Mesodermal cell (in vitro differentiated cells): Measurements from ENCODE around the gene PJVK. TPM values are rescaled to one million over a fixed set of nuclear protein-coding genes. Genes with fewer than 3 reads are reported as not detected.
"Not testable (repeated sequence)": the region's sequence is repeated elsewhere in the genome, so short reads cannot be mapped to it uniquely, and the experiment has no call there.

Source experiments
- H3K27ac ChIP-seq: 2 replicates; pipeline ENCODE4 v1.7.0; 2013; ENCODE audit warnings: mild to moderate bottlenecking, low read depth, low read length, moderate library complexity; ENCODE audit not compliant: severe bottlenecking
- H3K36me3 ChIP-seq: 2 replicates; pipeline ENCODE4 v1.7.1; 2013; ENCODE audit warnings: mild to moderate bottlenecking, low read length, moderate library complexity; ENCODE audit not compliant: control insufficient read depth, insufficient read depth
- H3K4me1 ChIP-seq: one replicate; pipeline ENCODE4 v1.7.1; 2013; ENCODE audit warnings: mild to moderate bottlenecking, low read length; ENCODE audit not compliant: insufficient read depth, control insufficient read depth, poor library complexity, severe bottlenecking
- H3K4me3 ChIP-seq: 2 replicates; pipeline ENCODE4 v1.7.0; 2013; ENCODE audit warnings: low read length, control low read depth, mild to moderate bottlenecking; ENCODE audit not compliant: insufficient read depth, poor library complexity, severe bottlenecking; ENCODE audit errors: extremely low read depth
- H3K9me3 ChIP-seq: 2 replicates; pipeline ENCODE4 v1.7.1; 2013; ENCODE audit warnings: mild to moderate bottlenecking, low read length, moderate library complexity; ENCODE audit not compliant: control insufficient read depth
- WGBS, 2 experiments: methylation state at CpG; one replicate each; pipeline ENCODE4 v1.1.5; 2013; ENCODE audit warnings: missing lambda C conversion rate in 2 of 2; ENCODE audit not compliant: insufficient coverage in 2 of 2; 5-methylcytosine and 5-hydroxymethylcytosine counted together
- polyA plus RNA-seq, 2 experiments: library from polyadenylated mRNA; stranded (reverse); fragments of 50-300 nt; gene quantifications; one replicate each; pipeline ENCODE4 v1.2.3, GENCODE V29; 2013

Gene PJVK, protein sequence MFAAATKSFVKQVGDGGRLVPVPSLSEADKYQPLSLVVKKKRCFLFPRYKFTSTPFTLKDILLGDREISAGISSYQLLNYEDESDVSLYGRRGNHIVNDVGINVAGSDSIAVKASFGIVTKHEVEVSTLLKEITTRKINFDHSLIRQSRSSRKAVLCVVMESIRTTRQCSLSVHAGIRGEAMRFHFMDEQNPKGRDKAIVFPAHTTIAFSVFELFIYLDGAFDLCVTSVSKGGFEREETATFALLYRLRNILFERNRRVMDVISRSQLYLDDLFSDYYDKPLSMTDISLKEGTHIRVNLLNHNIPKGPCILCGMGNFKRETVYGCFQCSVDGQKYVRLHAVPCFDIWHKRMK
- 3.1 TPM for polyA plus RNA-seq (2013, experiment 1 of 2)
- 2.4 TPM for polyA plus RNA-seq (2013, experiment 2 of 2)

DNA sequence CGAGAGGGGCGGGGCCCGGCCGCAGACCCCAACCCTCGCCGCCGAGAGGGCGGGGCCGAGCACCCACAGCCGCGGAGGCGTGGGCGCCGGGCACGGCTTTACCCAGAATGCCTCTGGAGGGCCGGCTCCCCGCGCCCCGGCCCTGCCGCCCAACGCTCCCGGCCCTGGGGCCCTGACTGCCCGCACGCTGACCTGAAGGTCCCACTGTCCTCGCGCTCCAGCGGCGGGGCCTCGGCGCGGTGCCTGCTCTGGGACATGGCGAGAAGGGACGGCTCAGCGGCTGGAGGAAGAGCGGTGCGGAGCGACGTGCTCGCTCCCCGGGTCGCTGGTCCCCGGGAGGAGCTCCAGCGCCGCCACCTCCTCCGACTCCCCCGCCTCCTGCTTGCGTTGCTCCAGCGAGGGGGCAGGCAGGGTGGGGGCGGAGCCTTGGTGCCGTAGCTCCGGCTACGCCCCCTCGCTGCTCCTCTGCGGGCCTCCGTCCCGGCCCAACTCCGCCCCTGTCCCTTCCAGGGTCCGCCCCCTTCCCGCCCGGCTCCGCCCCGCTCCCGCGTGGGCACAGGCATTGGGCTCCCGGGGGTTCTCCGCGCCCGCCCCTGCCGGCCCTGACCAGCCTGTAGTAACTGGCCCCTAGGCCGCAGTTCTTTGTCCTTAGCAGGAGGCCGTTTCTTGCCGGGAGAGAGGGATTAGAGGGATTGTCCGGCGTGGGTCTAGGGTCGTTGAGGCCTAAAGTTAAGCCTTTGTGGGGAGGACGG is at the start of gene PJVK, which contains the start of gene PRKRA:
PJVK (plus strand) TSS at position 605 of the 752 bp plus-strand sequence. CDS start 2,032 bp downstream, outside the sequence.
PRKRA (minus strand) TSS at position 402 of the 752 bp plus-strand sequence; CDS start at position 257, 145 bp downstream.
- Histone ChIP-seq H3K4me3 (peak within 1 kb of the TSS; percentile 74), H3K4me1 (no peaks in the 10 kb centered on the region), H3K27ac (peak within 1 kb of the TSS; percentile 99), H3K36me3 (peaks cover 29% of the 10 kb centered on the region), H3K9me3 (no peaks in the 10 kb centered on the region)
- 9 to 12% methylated on average over 50 to 66 of the region's 76 CpGs for WGBS, 2 experiments

GRCh38 chr2:178401994-178402437 is 49.2 kb upstream of the PJVK start:
- no peak overlapping the region for H3K27ac ChIP-seq
- no peaks in the 10 kb centered on the region for H3K9me3 ChIP-seq
- no peak overlapping the region for H3K4me3 ChIP-seq
- no peaks in the 10 kb centered on the region for H3K36me3 ChIP-seq
- 100% methylated on average over 1 of the region's 6 CpGs; no CpG with 5 or more reads in 1 of the 2 experiments for WGBS, 2 experiments
- H3K4me1 ChIP-seq, result peaks cover 7% of the 10 kb centered on the region

GRCh38 chr2:178403671-178404306 is 47.4 kb upstream of the PJVK start:
- H3K27ac ChIP-seq, result no peak overlapping the region

GRCh38 chr2:178404368-178404767 is 46.8 kb upstream of the PJVK start:
- H3K9me3 ChIP-seq, result no peaks in the 10 kb centered on the region
- H3K4me1 ChIP-seq, result peaks cover 7% of the 10 kb centered on the region
- no peak overlapping the region for H3K4me3 ChIP-seq
- no peak overlapping the region for H3K27ac ChIP-seq
- whole genome bisulfite sequencing, 2 experiments, result 79 to 81% methylated on average over 4 of the region's 4 CpGs
- no peaks in the 10 kb centered on the region for H3K36me3 ChIP-seq

More at GRCh38 chr2:178403671-178404306, 47.4 kb upstream of the PJVK start:
- Histone ChIP-seq H3K4me3 (no peak overlapping the region), H3K9me3 (no peaks in the 10 kb centered on the region), H3K36me3 (no peaks in the 10 kb centered on the region), H3K4me1 (peaks cover 7% of the 10 kb centered on the region)
- WGBS, 2 experiments, result 40% methylated on average over 1 of the region's 3 CpGs; no CpG with 5 or more reads in 1 of the 2 experiments

GRCh38 chr2:178409261-178409660 is 41.9 kb upstream of the PJVK start:
- Histone ChIP-seq H3K9me3 (no peaks in the 10 kb centered on the region), H3K4me1 (peaks cover 1% of the 10 kb centered on the region), H3K27ac (no peak overlapping the region), H3K36me3 (no peaks in the 10 kb centered on the region), H3K4me3 (no peak overlapping the region)
- WGBS, 2 experiments, result no CpG with 5 or more reads among the region's 5 CpGs

DNA sequence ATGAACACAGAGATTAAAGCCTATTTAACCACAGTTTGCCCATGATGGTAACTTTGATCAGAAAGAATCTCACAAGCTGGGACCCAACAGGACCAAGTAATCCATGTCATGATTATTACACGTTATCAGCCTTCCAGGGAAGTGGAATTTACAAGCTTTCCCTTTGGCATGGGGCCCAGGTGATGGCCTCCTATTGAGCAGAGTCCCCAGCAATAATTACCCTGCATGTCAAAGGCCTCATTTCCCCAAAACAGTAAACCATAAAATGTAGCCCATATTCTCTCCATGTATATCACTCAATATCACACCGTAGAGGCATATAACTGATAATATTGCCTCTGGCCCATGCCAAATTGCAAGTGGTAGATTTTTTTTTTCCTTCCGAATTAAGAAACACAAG is 39.1 kb upstream of the PJVK start:
- Histone ChIP-seq H3K9me3 (no peaks in the 10 kb centered on the region), H3K36me3 (no peaks in the 10 kb centered on the region), H3K27ac (no peak overlapping the region), H3K4me1 (no peaks in the 10 kb centered on the region), H3K4me3 (no peak overlapping the region)
- 71 to 72% methylated on average over 2 of the region's 3 CpGs for WGBS, 2 experiments

DNA sequence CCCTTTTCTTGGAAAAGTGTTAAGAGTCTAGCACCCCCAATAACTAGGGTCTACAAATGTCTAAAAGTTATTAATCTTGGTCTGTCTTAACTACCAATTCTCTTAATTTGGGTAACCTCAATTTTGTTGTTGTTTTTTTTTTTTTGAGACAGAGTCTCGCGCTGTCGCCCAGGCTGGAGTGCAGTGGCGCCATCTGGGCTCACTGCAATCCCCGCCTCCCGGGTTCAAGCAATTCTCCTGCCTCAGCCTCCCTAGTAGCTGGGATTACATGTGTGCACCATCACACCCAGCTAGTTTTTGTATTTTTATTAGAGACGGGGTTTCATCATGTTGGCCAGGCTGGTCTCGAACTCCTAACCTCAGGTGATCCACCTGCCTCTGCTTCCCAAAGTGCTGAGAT is 38.7 kb upstream of the PJVK start:
- peak overlapping the region; percentile 56 for H3K4me3 ChIP-seq
- H3K4me1 ChIP-seq, H3K27ac ChIP-seq, H3K9me3 ChIP-seq, H3K36me3 ChIP-seq: not testable (repeated sequence)
- 90 to 92% methylated on average over 5 of the region's 8 CpGs for WGBS, 2 experiments

DNA sequence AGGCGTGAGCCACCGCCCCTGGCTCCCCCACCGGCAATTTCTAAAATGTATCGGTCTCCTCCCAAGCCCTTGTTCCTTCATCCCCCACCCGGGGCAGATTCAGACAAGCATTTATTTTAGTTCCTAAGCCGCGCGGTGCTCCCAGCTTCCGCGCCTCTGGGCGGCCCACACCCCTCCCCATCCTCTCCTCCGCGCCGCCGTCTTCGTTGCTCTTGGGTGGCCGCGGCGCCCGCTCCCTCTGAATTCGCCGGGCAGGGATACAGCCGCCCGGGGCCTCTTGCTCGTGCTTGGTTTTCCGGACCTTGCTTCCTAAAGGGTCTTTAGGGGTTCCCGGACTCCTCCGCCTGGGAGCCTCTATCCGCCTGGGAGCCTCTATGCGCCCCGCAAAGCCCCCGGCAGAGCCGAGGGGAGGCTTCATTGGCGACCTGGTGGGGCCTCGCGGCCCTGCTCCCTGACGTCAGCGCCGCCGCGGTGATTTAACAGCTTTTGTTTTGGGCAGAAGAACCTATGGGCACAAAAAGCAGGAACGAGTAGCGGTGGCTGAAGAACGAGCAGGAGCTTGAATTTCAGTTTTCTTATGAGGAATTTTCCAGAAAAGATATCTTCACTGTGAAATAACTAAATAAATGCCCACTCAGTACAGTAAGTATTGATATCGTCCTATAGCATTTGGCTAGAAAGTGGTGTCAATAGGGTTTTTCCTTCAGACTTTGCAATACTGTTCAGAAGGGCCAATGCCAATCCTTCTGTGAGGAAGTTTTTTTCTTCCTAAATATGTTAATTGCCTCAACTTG is 37.5 kb upstream of the PJVK start:
- H3K4me1 ChIP-seq, result no peaks in the 10 kb centered on the region
- peak overlapping the region; percentile 56 for H3K4me3 ChIP-seq
- H3K36me3 ChIP-seq, result no peaks in the 10 kb centered on the region
- 0 to 1% methylated on average over 29 to 39 of the region's 45 CpGs for WGBS, 2 experiments
- no peaks in the 10 kb centered on the region for H3K9me3 ChIP-seq
- peak overlapping the region; percentile 91 for H3K27ac ChIP-seq

DNA sequence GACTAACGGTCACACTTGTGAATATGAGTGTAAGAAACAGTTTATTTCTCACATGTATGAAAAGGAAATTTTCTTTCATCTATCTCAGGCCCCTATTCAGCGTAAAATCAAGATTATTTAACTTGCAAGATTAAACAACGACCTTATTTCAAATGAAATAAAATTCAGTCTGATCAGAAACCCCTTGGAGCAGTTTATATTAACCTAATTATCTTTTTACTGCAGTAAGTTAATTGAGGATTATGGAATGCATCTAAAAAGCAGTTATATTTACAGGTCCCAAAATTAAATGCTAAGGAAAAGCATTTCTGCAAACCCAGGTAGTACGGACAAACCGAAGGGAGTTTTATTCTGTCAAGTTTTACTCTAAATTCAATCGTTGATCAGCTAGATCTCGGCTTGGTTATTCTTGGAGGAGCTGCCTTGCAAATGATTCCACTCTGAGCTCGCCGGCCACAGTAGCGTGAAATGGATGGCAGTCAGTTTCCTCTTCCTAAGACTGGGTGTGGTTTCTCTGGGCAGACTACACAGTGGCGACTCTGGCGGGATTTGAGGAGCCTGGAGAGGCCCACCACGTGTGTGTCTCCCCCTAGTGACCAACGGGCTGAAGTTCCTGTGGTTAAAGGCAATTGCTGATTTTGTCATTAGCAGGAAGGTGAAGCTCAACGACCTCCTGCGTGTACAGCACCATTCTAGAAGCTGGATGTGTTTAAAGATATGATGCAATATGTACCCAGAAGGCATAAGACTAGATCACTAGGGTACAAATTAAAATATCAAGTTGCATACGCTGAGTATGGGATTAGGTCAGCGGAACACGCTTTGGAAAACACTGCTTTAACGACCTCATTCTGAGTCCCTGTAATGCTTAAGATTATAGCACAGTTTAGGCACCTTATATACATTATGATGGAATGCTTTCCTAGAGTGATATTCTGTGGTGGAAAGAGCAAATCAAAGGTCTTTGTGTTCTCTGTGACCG is 36.6 kb upstream of the PJVK start:
- 8 to 29% methylated on average over 14 to 15 of the region's 21 CpGs for WGBS, 2 experiments
- peak overlapping the region; percentile 56 for H3K4me3 ChIP-seq
- no peaks in the 10 kb centered on the region for H3K4me1 ChIP-seq
- no peaks in the 10 kb centered on the region for H3K9me3 ChIP-seq
- peak overlapping the region; percentile 91 for H3K27ac ChIP-seq
- H3K36me3 ChIP-seq, result peaks cover 2% of the 10 kb centered on the region
